Peyer's patch (tissue), 4 donors: ENCODE data around the gene DDX31.

Experiments
- CTCF ChIP-seq, 6 experiments: fragments of 450-650 bp in 4 of 6; fragments of 200-600 bp in 2 of 6; sonication (generic) in 1 of 6; IDR thresholded peaks; one replicate each; pipeline ENCODE4 v1.5.1; 2017 to 2019; ENCODE audit warnings: antibody characterized with exemption in 6 of 6, mild to moderate bottlenecking in 3 of 6, moderate library complexity in 1 of 6
- POLR2A ChIP-seq, 2 donors: fragments of 450-650 bp; IDR thresholded peaks; one replicate each; pipeline ENCODE4 v1.5.1; 2017; ENCODE audit warnings: antibody characterized with exemption in 2 of 2, mild to moderate bottlenecking in 2 of 2, moderate library complexity in 2 of 2

- no peak for TF ChIP-seq POLR2A (IDR thresholded peaks at IDR 0.05)
- TF ChIP-seq CTCF (IDR thresholded peaks at IDR 0.05): no peak
Observed at GRCh38 chr9:132630116-132630515, 39.7 kb downstream of the DDX31 start.
